Osteocyte (in vitro differentiated cells): ENCODE results near the gene MEDAG. TPM values are rescaled to one million over a fixed set of nuclear protein-coding genes. Genes with fewer than 3 reads are reported as not detected.

ENCODE experiments used
- DNase-seq: peaks from one replicate; pipeline ENCODE4 v3.0.0; 2021; ENCODE audit warnings: mixed read lengths; ENCODE audit not compliant: unreplicated experiment; ENCODE audit errors: extremely low spot score
- H3K27ac Mint-ChIP-seq: one replicate; pipeline ENCODE4 v1.8.0; 2021; ENCODE audit warnings: mild to moderate bottlenecking, mixed read lengths; ENCODE audit not compliant: unreplicated experiment
- H3K27me3 Mint-ChIP-seq: one replicate; pipeline ENCODE4 v1.8.0; 2021; ENCODE audit warnings: mixed read lengths; ENCODE audit not compliant: unreplicated experiment
- H3K36me3 Mint-ChIP-seq: one replicate; pipeline ENCODE4 v1.8.0; 2021; ENCODE audit warnings: mixed read lengths; ENCODE audit not compliant: unreplicated experiment
- H3K4me1 Mint-ChIP-seq: one replicate; pipeline ENCODE4 v1.8.0; 2021; ENCODE audit warnings: mixed read lengths; ENCODE audit not compliant: unreplicated experiment
- H3K4me3 Mint-ChIP-seq: one replicate; pipeline ENCODE4 v1.8.0; 2021; ENCODE audit warnings: mild to moderate bottlenecking, moderate library complexity, mixed read lengths; ENCODE audit not compliant: unreplicated experiment
- H3K9me3 Mint-ChIP-seq: one replicate; pipeline ENCODE4 v1.8.0; 2021; ENCODE audit warnings: mixed read lengths; ENCODE audit not compliant: unreplicated experiment
- CTCF ChIP-seq: fragments of 200-600 bp; sonication (generic); IDR thresholded peaks from 2 replicates; pipeline ENCODE4 v1.5.0; 2021; ENCODE audit warnings: antibody characterized with exemption, mild to moderate bottlenecking, moderate library complexity
- total RNA-seq: library from RNA; stranded (reverse); gene quantifications from 2 replicates; pipeline ENCODE4 v1.2.1, GENCODE V29; 2021

The MEDAG gene
- total RNA-seq, 1 donor from 2014 or later: 2.7 TPM

DNA sequence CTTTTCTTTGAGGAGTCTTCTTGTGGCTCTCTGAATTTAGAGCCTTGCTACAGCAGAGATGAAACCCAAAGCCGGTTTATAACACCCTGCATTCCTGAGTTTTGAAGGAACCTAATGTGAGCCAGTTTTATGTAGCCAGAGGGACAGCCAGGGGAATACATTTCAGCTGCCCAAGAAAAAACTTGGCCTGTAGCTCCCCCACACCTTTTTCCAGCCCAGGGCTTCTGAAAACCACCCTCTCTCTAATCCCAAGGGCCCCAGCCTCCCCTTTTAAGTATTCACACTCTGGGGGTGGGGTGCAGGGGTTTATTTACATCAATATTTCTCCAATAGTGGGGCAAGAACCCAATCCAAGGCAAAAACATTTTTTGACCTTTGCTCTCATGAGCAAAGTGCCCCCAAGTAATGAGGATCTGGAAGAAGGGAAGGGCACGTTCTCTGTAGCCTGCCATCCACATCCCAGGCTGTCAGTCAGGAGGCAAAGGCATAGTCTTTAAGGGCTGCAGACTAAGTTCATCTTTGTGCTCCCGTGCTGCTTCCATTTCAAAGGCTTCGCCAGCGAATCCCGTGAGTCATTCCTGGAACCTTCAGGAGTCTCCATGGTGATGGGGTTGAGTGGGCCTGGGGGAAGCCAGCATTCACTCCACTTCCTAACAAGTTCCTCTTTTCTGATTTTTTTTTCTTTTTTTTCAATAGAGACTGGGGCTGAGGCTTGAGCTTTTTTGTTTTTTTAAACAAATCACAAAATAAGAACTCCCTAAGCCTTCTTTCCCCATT lies 33.2 kb upstream of the MEDAG start:
- H3K27ac Mint-ChIP-seq: peak overlapping the region; percentile 95
- peaks cover 73% of the 10 kb centered on the region for H3K4me1 Mint-ChIP-seq
- DNase-seq: no peak
- no peak for TF ChIP-seq CTCF
- no peaks in the 10 kb centered on the region for H3K36me3 Mint-ChIP-seq
- no peak overlapping the region for H3K4me3 Mint-ChIP-seq
- H3K27me3 Mint-ChIP-seq: no peaks in the 10 kb centered on the region
- H3K9me3 Mint-ChIP-seq: no peaks in the 10 kb centered on the region

- no peak for DNase-seq
- H3K27me3 Mint-ChIP-seq: no peaks in the 10 kb centered on the region
- H3K4me1 Mint-ChIP-seq: peaks cover 75% of the 10 kb centered on the region
- H3K36me3 Mint-ChIP-seq: no peaks in the 10 kb centered on the region
- no peaks in the 10 kb centered on the region for H3K9me3 Mint-ChIP-seq
- H3K27ac Mint-ChIP-seq: peak overlapping the region; percentile 95
- no peak for TF ChIP-seq CTCF
- no peak overlapping the region for H3K4me3 Mint-ChIP-seq
These were observed 32.6 kb upstream of the MEDAG start for GRCh38 chr13:30873499-30873898.

- H3K27me3 Mint-ChIP-seq: no peaks in the 10 kb centered on the region
- DNase-seq: peak; percentile 56
- no peak overlapping the region for H3K4me3 Mint-ChIP-seq
- H3K9me3 Mint-ChIP-seq: no peaks in the 10 kb centered on the region
- peaks cover 70% of the 10 kb centered on the region for H3K4me1 Mint-ChIP-seq
- no peaks in the 10 kb centered on the region for H3K36me3 Mint-ChIP-seq
- no peak for TF ChIP-seq CTCF
- H3K27ac Mint-ChIP-seq: peak overlapping the region; percentile 95
These were observed 32.0 kb upstream of the MEDAG start for GRCh38 chr13:30874111-30874510.

DNA sequence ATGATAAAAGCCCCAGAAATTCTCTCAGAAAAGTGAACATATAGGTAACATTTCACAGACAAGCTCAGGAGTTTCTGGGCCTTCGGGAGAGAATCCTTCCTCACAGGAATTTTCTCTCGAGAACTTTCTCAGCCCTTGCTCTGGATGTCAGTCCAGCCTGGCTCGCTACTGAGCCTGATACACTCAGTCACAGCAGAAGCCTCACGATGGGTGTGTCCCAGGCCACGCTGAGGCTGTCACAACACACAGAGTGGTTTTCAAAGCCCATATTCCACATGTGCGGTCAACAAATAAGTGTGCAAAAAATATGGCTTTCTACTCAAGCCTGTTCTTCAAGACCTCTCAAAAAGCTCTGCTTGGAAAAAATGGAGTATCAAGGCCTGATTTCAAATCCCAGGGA lies 31.5 kb upstream of the MEDAG start:
- DNase-seq: peak; percentile 40
- Mint-ChIP-seq H3K9me3 (no peaks in the 10 kb centered on the region), H3K36me3 (no peaks in the 10 kb centered on the region), H3K4me1 (peaks cover 68% of the 10 kb centered on the region), H3K27ac (no peak overlapping the region), H3K4me3 (no peak overlapping the region), H3K27me3 (no peaks in the 10 kb centered on the region)
- no peak for TF ChIP-seq CTCF

- no peak for TF ChIP-seq CTCF
- peaks cover 72% of the 10 kb centered on the region for H3K4me1 Mint-ChIP-seq
- peak overlapping the region; percentile 75 for H3K27ac Mint-ChIP-seq
- no peaks in the 10 kb centered on the region for H3K27me3 Mint-ChIP-seq
- DNase-seq: no peak
- H3K36me3 Mint-ChIP-seq: no peaks in the 10 kb centered on the region
- no peaks in the 10 kb centered on the region for H3K9me3 Mint-ChIP-seq
- H3K4me3 Mint-ChIP-seq: no peak overlapping the region
These were observed 28.7 kb upstream of the MEDAG start for GRCh38 chr13:30877335-30877734.
